ENCODE data around the gene GALNT4.

GALNT4 gene

GRCh38 chr12:89490922-89491321 lies 33.7 kb downstream of the GALNT4 start:
- DNase-seq: no peak

GRCh38 chr12:89486264-89486663 lies 38.3 kb downstream of the GALNT4 start:
- DNase-seq: no peak

- no peak for DNase-seq
Observed at GRCh38 chr12:89484470-89484869, 40.1 kb downstream of the GALNT4 start.

GRCh38 chr12:89481213-89481914 lies 43.2 kb downstream of the GALNT4 start:
- DNase-seq: no peak

GRCh38 chr12:89479982-89480381 lies 44.6 kb downstream of the GALNT4 start:
- DNase-seq: no peak

GRCh38 chr12:89477633-89478279 lies 46.8 kb downstream of the GALNT4 start:
- no peak for DNase-seq

- no peak for DNase-seq
Observed at GRCh38 chr12:89476904-89477595, 47.5 kb downstream of the GALNT4 start.

GRCh38 chr12:89476232-89476631 lies 48.4 kb downstream of the GALNT4 start:
- no peak for DNase-seq

GRCh38 chr12:89475203-89475990 lies 49.2 kb downstream of the GALNT4 start:
- no peak for DNase-seq

GRCh38 chr12:89474615-89475014 lies 50.0 kb downstream of the GALNT4 start:
- no peak for DNase-seq
